GM20431 (cell line): ENCODE measurements around the gene C16orf82.
"Not testable (repeated sequence)": the region's sequence is repeated elsewhere in the genome, so short reads cannot be mapped to it uniquely, and the experiment has no call there.

Experiments
- in situ Hi-C: fragments of 300-500 bp; cut with MseI, MboI; formaldehyde crosslinking; loops from one replicate; pipeline ENCODE4 v1.15.0; 2020; ENCODE audit warnings: low sequenced_read_pairs; ENCODE audit not compliant: unreplicated experiment

Gene C16orf82

DNA sequence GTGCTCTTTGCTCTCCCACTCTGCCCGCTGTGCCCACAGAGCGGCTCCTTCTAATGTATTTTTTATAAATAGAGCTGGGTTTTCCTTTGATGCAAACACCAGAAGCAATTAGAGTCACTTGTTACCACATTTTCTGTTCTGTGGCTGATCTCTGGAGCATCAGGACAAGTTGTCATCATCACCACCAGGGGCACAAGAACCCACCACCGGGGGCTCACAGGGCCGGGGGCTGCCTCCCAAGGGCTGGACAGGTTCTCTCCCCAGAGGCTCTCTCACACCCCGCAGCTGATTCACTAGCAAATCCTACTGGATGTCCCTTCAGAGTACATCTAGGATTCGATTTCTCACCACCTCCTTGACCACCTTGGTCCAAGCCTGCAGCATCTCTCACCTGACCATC, 18.5 kb downstream of the C16orf82 start:
- in situ Hi-C loops, result no loop called here

GRCh38 chr16:27086031-27086430, 19.3 kb downstream of the C16orf82 start:
- in situ Hi-C loops, result not testable (repeated sequence)

DNA sequence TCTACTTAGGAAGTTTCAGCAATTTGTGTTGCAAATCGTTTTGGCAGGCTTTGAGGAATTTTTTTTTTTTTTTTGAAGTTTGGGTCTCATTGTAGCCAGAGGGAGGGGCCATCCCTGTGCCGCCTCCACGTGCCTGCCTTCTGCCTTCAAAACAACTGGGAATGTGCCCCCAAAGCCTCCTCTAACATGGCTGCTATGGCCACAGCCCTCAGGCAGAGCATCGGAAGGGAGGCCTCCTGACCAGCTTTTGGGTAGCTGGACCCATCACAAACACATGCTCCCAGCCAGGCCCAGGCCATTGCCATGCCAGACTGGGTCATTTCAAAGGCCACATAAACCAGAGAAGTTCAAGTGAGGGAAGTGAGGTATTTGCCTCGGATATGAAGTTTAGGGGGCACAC, 21.5 kb downstream of the C16orf82 start:
- in situ Hi-C loops, result no loop called here

GRCh38 chr16:27096375-27096774, 29.6 kb downstream of the C16orf82 start:
- in situ Hi-C loops, result no loop called here

DNA sequence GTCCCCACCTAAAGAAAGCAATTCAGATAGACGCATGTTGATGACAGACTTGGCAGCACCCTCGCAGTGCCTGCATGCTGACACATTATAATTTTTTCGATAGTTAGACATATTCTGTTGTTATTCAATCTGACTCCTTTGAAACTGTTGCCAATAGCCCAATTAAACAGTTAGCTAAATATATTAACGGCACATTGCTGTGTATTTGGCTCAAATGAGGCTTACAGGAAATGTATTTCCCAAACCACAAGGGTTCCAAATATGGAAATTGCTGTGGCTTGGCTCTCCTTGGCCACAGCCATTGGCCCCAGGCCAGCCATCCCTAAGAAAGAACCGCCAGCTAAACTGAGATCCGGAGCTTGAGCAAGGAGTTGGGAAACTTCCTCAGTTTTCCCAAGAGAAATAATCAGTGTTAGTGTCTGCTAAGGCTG, 31.1 kb downstream of the C16orf82 start:
- in situ Hi-C loops, result no loop called here

DNA sequence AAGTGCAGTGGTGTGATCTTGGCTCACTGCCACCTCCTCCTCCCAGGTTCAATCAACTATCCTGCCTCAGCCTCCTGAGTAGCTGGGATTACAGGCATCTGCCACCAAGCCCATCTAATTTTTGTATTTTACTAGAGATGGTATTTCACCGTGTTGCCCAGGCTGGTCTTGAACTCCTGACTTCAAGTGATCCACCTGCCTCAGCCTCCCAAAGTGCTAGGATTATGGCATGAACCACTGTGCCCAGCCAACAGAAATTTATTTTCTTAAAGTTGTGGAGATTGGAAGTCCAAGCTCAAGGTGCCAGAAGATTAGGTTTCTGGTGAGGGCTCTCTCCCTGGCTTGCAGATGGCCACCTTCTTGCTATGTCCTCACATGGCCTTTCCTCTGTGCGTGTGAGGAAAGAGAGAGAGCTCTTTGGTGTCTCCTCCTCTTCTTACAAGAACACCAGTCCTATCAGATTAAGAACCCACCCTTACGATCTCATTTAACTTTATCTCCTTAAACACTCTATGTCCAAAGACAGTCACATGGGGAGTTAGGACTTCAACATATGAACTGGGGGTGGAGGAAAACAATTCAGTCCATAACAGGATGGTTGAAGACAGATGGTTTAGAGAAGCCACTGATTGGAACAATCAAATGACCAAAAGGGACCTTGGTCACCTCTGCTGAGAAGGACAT, 31.8 kb downstream of the C16orf82 start:
- in situ Hi-C loops, result no loop called here

GRCh38 chr16:27102701-27103575, 36.2 kb downstream of the C16orf82 start:
- in situ Hi-C loops, result loop anchor here (25.0 kb wide), 1 partner anchor 1266 kb away; no protein-coding TSS in a partner anchor

- in situ Hi-C loops, result loop anchor here (25.0 kb wide), 1 partner anchor 1267 kb away; no protein-coding TSS in a partner anchor
Observed at GRCh38 chr16:27103954-27104353, 37.2 kb downstream of the C16orf82 start.

- in situ Hi-C loops, result loop anchor here (25.0 kb wide), 1 partner anchor 1269 kb away; no protein-coding TSS in a partner anchor
Observed at GRCh38 chr16:27106305-27106704, 39.6 kb downstream of the C16orf82 start.

- in situ Hi-C loops, result loop anchor here (25.0 kb wide), 1 partner anchor 1270 kb away; no protein-coding TSS in a partner anchor
Observed at GRCh38 chr16:27107185-27107592, 40.5 kb downstream of the C16orf82 start.

GRCh38 chr16:27108051-27108770, 41.5 kb downstream of the C16orf82 start:
- in situ Hi-C loops, result loop anchor here (25.0 kb wide), 1 partner anchor 1271 kb away; no protein-coding TSS in a partner anchor

GRCh38 chr16:27108826-27109665, 42.3 kb downstream of the C16orf82 start:
- in situ Hi-C loops, result loop anchor here (25.0 kb wide), 1 partner anchor 1272 kb away; no protein-coding TSS in a partner anchor

DNA sequence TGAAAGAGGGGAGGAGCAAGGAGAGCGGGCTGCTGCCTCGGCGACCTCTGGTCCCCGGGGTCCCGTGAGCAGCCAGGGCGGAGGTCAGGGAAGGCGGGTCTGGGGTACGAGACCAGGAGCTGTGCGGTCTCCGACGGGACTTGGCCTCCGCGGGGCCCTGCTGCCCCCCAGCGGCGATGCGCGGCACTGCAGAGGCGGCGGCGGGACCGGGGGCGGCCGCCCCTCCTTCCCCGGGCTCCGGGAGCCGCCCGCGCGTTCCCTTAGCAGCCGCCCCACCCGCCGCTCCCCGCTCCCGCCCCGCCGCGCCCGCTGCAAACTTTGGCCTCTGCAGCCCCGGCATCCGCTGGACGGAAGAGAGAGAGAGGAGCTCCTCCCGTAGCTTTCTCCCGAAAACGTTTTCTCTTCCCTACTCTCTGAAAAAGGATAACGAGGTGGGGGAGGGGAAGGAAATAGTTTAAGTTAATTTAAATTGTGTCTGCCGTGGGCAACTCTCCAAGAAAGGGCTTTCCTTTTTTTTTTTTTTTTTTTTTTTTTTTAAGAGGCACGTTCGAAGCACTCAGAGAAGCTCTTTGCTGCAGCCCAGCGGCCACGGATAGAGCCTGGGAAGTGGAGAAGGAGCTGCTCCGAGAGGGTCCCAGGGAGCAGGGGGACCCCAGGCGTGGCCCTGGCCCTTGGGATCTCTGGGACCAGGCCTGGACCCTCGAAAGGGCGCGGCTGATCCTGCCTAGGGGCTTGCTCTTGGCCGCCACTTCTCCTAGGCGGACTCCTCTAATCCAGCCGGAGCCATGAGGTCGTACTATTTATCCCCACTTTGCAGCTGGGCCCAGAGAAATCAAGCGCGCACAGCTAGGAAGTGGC, 43.2 kb downstream of the C16orf82 start:
- in situ Hi-C loops, result loop anchor here (25.0 kb wide), 1 partner anchor 1273 kb away; no protein-coding TSS in a partner anchor

DNA sequence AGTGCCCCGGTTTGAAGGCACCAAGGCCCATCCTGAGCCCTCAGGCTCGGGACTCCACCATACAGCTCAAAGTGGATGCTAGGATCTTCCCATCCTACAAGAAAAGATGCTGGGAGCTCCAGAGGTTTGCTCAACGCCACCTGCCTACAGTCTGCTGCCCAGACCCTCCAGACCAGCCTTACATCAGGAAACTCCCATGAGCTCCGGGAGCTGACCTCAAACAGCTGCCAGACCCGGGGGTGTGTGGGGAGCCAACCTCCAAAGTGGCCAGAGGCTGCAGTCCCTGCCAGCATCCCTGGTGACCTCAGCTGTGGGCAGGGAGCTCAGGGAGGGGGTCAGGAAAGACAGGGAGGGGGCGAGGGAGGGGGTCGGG, 43.8 kb downstream of the C16orf82 start:
- in situ Hi-C loops, result loop anchor here (25.0 kb wide), 1 partner anchor 1273 kb away; no protein-coding TSS in a partner anchor

DNA sequence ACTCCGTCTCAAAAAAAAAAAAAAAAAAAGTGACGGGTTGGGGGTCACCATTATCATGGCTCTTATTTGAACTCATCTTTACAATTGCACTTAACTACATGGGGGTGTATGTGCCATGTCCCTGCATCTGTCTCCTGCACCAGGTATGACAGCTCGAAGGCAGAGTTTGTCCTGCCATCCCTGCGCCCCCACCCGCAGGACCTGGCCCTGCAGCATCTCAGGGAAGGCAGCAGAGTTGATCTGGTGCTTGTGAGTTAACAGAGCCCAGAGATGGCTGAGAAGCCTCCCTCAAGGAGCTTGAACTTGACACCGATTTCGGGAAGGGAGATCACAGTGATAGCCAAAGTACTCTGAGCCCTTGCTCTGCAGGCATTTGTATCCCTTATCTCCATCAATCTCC, 44.8 kb downstream of the C16orf82 start:
- in situ Hi-C loops, result loop anchor here (25.0 kb wide), 1 partner anchor 1274 kb away; no protein-coding TSS in a partner anchor

- in situ Hi-C loops, result loop anchor here (25.0 kb wide), 1 partner anchor 1275 kb away; no protein-coding TSS in a partner anchor
Observed at GRCh38 chr16:27112093-27112811, 45.5 kb downstream of the C16orf82 start.

DNA sequence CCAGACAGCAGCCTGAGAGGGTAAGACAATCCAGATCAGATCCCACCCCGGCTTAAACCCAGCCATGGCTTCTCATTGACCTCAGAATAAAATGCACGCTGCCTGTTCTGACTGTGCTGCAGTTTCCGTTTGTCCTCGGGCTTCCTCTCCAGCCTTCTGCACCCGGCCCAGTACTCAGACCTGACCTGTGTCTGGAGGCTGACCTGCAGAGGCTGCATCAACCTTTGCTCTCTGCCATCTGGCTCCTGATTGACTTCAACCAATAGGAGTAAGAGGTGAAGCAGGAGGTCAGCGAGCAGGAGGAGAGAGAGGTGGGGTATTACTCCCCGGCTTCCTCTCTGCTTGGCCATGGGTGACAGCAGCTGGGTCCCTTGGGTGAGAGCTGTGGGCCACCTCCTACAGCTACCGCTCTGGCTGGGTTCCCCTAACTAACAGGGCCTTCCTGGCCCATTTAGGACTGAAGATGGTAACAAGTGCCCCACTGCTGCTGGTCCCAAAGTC, 46.7 kb downstream of the C16orf82 start:
- in situ Hi-C loops, result loop anchor here (25.0 kb wide), 1 partner anchor 1276 kb away; no protein-coding TSS in a partner anchor
